Germinal center (tissue), 1 donor: Measurements from ENCODE around the gene SETD1B.

ENCODE experiments used
- DNase-seq: peaks from one replicate; pipeline ENCODE4 v3.0.0; 2012; ENCODE audit warnings: mixed read lengths, low spot score

SETD1B gene

GRCh38 chr12:121807642-121808347, 4.0 kb downstream of the SETD1B start:
- peak; percentile 57 for DNase-seq

GRCh38 chr12:121808623-121809022, 4.8 kb downstream of the SETD1B start:
- no peak for DNase-seq

- no peak for DNase-seq
These were observed 5.9 kb downstream of the SETD1B start for GRCh38 chr12:121809712-121810116.

- no peak for DNase-seq
These were observed 6.5 kb downstream of the SETD1B start for GRCh38 chr12:121810234-121810817.

- no peak for DNase-seq
These were observed 7.1 kb downstream of the SETD1B start for GRCh38 chr12:121810833-121811433.

- DNase-seq, result peak; percentile 80
These were observed 7.9 kb downstream of the SETD1B start for GRCh38 chr12:121811434-121812319.

GRCh38 chr12:121812320-121812871, 8.6 kb downstream of the SETD1B start:
- DNase-seq, result peak; percentile 59

- DNase-seq, result no peak
These were observed 9.4 kb downstream of the SETD1B start for GRCh38 chr12:121812921-121813896.

GRCh38 chr12:121813951-121814350, 10.1 kb downstream of the SETD1B start:
- no peak for DNase-seq

- DNase-seq, result no peak
These were observed 10.8 kb downstream of the SETD1B start for GRCh38 chr12:121814429-121815119.

GRCh38 chr12:121815263-121815662, 11.5 kb downstream of the SETD1B start:
- DNase-seq, result no peak

GRCh38 chr12:121816925-121817647, 13.3 kb downstream of the SETD1B start:
- no peak for DNase-seq

GRCh38 chr12:121817648-121818043, 13.8 kb downstream of the SETD1B start:
- no peak for DNase-seq

GRCh38 chr12:121819212-121819949, 15.6 kb downstream of the SETD1B start:
- no peak for DNase-seq

- DNase-seq, result no peak
These were observed 16.2 kb downstream of the SETD1B start for GRCh38 chr12:121820056-121820455.

GRCh38 chr12:121822393-121823100, 18.7 kb downstream of the SETD1B start:
- no peak for DNase-seq

GRCh38 chr12:121823101-121823726, 19.4 kb downstream of the SETD1B start:
- DNase-seq, result no peak

GRCh38 chr12:121823727-121824115, 19.9 kb downstream of the SETD1B start:
- no peak for DNase-seq
